ENCODE measurements around the gene MRPL33.

Gene MRPL33

GRCh38 chr2:27776097-27776496, 4.6 kb downstream of the MRPL33 start:
- DNase-seq, result peak in 16 of 51 donors; percentile 6 to 49 (median 15)

- no peak for DNase-seq
Measured at GRCh38 chr2:27776696-27777095, 5.2 kb downstream of the MRPL33 start.

DNA sequence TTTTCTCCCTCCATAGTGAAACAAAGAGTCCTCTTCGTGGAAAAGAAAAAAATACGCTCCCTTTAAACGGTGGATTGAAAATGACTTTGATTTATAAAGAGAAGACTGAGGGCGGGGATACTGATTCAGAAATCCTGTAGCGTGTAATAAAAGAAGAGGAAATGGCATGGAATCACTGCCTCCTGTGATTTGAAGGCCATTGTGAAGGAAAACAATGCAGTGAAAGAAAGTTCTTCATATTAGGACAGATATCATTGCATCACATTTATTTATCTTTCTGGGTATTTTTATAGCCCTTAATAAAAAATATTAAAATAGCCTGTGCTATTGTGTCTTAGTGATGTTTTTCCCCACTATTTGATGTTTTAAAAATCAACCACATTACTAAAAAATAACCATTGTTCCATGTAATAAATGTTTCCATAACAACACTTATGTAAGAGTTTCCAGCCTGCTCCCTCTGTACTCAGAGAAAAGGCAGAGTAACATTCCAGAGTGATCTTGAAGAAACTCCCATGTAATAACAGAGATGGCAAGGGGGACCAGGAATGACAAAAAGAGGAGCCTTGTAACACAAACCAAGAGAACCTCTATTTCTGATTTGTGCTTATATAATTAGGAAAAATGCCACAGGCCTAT, 8.0 kb downstream of the MRPL33 start:
- peak in 1 of 51 donors; percentile 6 for DNase-seq

DNA sequence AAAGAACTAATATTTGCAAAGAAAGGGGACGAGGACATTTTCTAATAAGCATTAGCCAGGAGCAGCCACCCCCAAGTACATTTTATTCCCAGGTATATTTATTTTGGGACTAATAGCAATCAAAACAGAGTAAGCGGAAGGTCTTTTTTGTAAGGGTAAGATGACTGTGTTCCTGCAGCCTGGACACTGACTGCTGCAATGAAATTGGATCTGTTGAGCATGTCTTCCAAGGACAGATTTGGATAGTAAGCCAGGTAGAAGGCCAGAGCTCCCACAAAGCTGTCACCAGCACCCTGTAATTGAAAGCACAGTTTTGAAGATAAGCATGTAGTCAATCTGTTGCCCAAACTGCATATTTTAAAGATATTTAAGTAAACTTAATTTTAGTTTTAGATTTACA, 10.0 kb downstream of the MRPL33 start:
- DNase-seq, result no peak

DNA sequence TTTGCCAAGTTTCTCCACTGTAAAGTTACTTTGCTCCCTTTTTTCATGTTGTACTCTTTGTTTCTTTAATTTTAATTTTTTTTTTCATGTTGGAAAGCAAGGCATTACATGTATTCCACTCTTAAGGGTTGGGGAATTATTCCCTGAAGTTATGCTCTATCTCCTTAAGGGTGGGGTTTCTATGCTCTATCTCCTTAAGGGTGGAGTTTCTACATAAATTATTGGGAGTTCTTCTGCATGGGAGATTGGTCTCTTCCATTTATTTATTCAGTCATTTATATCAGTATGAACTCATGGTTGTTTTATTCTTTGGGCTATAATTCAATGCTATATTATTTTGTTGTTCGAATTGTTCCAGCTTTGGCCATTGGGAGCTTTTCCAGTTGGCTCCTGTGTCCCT, 11.2 kb downstream of the MRPL33 start:
- DNase-seq, result no peak

GRCh38 chr2:27790796-27791195, 19.3 kb downstream of the MRPL33 start:
- no peak for DNase-seq

DNA sequence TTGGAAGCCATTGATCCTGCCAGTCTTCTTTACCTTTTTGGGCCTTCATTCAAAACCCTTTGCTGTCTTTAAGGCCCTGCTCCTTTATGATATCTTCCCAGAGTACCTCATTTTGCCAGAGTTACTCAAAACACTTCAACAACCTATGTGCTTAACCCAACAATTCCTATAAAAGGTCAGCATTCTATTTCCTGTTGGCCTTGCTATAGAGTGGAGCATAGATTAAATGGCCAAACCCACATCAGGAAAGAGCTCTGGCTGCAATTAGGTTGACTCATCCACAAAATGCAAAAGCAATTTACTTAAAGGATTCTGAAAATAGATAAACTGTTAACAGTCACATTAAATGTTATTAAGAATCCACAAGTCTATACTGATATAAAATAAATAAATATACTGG, 21.2 kb downstream of the MRPL33 start:
- no peak for DNase-seq

DNA sequence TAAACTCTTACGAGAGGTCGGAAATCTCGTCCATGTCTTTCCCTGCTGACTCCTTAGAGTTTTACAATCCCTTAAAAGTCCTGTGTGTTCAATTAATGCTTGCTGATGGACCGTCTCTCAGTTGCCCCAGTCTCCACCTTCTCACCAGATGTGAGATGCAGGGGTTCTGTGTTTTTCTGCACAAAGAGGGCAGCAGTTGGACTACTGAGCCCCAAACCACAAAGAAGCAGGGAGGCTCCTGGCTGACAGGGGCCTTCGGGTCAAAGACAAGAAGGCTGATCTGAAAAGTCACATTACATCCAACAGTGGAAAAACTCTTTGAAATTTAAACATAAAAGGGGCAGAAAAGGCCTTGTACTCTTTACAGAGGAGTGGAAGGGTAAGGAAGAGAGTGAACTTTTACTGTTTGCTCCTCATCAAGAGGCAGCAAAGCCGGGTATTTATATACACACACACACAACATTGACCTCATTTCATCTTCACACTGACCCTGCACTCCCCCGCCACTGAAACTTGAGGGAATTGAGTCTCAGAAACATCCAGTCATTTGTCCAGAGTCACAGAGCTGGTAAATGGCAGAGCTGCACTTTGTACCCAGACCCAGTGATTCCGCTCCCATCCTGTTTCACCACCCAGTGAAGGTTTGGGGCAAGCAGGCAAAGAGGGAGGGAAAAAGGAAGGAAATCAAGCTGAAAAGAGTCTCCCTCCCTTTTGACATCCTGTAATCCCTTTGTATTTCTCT, 23.7 kb downstream of the MRPL33 start:
- DNase-seq, result no peak

- DNase-seq, result no peak
Measured at GRCh38 chr2:27795868-27796277, 24.4 kb downstream of the MRPL33 start.

GRCh38 chr2:27796791-27797765, 25.6 kb downstream of the MRPL33 start:
- DNase-seq, result no peak

GRCh38 chr2:27797841-27798240, 26.3 kb downstream of the MRPL33 start:
- no peak for DNase-seq

DNA sequence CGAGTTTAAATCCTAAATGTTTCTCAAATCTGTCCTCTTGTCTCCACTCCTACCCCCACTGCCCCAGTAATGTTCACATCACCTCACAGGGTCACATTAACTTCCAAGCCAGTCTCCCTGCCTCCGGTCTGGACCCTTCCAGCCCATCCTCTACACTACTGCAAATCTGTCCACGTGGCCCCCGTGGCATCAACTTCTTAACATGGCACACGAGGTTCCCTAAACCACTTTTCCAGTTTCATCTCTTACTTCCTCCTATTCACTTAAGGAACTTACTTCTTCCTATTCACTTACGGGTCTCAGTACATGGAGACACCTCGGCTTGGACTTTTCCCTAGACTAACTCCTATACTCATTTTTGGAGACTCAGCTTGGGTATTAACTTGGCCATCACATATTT, 27.0 kb downstream of the MRPL33 start:
- no peak for DNase-seq

- DNase-seq, result peak in 1 of 51 donors; percentile 8
Measured at GRCh38 chr2:27798948-27799645, 27.6 kb downstream of the MRPL33 start.

GRCh38 chr2:27799646-27800010, 28.1 kb downstream of the MRPL33 start:
- DNase-seq, result no peak

- no peak for DNase-seq
Measured at GRCh38 chr2:27800856-27801255, 29.3 kb downstream of the MRPL33 start.

GRCh38 chr2:27802547-27802946, 31.0 kb downstream of the MRPL33 start:
- no peak for DNase-seq

- DNase-seq, result no peak
Measured at GRCh38 chr2:27803046-27803445, 31.5 kb downstream of the MRPL33 start.

DNA sequence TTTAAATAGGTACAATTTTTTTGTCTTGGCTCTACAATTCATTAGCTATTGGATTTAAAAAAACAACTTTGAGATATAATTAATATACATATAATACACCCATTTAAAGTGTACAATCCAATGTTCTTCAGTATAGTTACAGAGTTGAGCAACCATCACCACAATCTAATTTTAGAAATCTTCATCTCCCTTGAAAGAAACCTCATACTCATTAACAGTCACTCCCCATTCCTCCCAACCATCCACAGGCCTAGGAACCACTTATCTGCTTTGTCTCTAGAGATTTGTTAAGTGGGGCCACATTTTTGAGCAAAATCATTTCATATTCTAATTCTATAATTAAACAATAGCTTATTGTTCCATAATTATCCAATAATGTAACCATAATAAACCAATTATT, 32.6 kb downstream of the MRPL33 start:
- DNase-seq, result no peak

- no peak for DNase-seq
Measured at GRCh38 chr2:27805180-27805579, 33.7 kb downstream of the MRPL33 start.

GRCh38 chr2:27806311-27807059, 35.0 kb downstream of the MRPL33 start:
- DNase-seq, result no peak

GRCh38 chr2:27807476-27807875, 36.0 kb downstream of the MRPL33 start:
- DNase-seq, result no peak
